Fibroblast of lung (primary cell): ENCODE results near the gene WWOX. TPM values are rescaled to one million over a fixed set of nuclear protein-coding genes. Genes with fewer than 3 reads are reported as not detected.

Source experiments
- DNase-seq, 2 donors: peaks; one replicate each; pipeline versions ENCODE4 v3.0.0 to v3.0.0-alpha.2; 2010; ENCODE audit warnings: low read depth in 2 of 2
- H2AFZ ChIP-seq: 2 replicates; pipeline ENCODE4 v1.5.1; 2012; ENCODE audit warnings: low read length, control low read depth, inconsistent platforms
- H3K27ac ChIP-seq: 2 replicates; pipeline ENCODE4 v1.5.1; 2011; ENCODE audit warnings: low read length, control low read depth; ENCODE audit not compliant: insufficient read depth
- H3K27me3 ChIP-seq: 2 replicates; pipeline ENCODE4 v1.5.1; 2011; ENCODE audit warnings: mild to moderate bottlenecking, low read length; ENCODE audit not compliant: control insufficient read depth, insufficient read depth
- H3K36me3 ChIP-seq: 2 replicates; pipeline ENCODE4 v1.5.1; 2011; ENCODE audit warnings: low read length; ENCODE audit not compliant: control insufficient read depth, insufficient read depth
- H3K4me1 ChIP-seq: 2 replicates; pipeline ENCODE4 v1.5.1; 2011; ENCODE audit warnings: low read length; ENCODE audit not compliant: control insufficient read depth, insufficient read depth; ENCODE audit errors: extremely low read depth
- H3K4me2 ChIP-seq: 2 replicates; pipeline ENCODE4 v1.5.1; 2011; ENCODE audit warnings: low read length, control low read depth; ENCODE audit not compliant: insufficient read depth; ENCODE audit errors: extremely low read depth
- H3K4me3 ChIP-seq, 4 experiments: fragments of 200-600 bp in 1 of 4; sonication (generic) in 1 of 4; replicated peaks in 1 of 4; 2 replicates each; pipeline ENCODE4 v1.5.1; 2011 to 2016; ENCODE audit warnings: low read length in 4 of 4, low read depth in 3 of 4, mild to moderate bottlenecking in 3 of 4, control low read depth in 2 of 4, inconsistent platforms in 1 of 4, mixed read lengths in 1 of 4; ENCODE audit not compliant: insufficient read depth in 1 of 4; ENCODE audit errors: control extremely low read depth in 1 of 4
- H3K79me2 ChIP-seq: 2 replicates; pipeline ENCODE4 v1.5.1; 2012; ENCODE audit warnings: mild to moderate bottlenecking, low read length, inconsistent platforms; ENCODE audit not compliant: control insufficient read depth, insufficient read depth
- H3K9ac ChIP-seq: 2 replicates; pipeline ENCODE4 v1.5.1; 2011; ENCODE audit warnings: mild to moderate bottlenecking, low read length, control low read depth; ENCODE audit not compliant: insufficient read depth
- H3K9me3 ChIP-seq: 2 replicates; pipeline ENCODE4 v1.5.1; 2012; ENCODE audit warnings: low read depth, low read length; ENCODE audit not compliant: control insufficient read depth, insufficient read depth
- H4K20me1 ChIP-seq: 2 replicates; pipeline ENCODE4 v1.5.1; 2011; ENCODE audit warnings: low read length; ENCODE audit not compliant: control insufficient read depth, insufficient read depth; ENCODE audit errors: extremely low read depth
- CTCF ChIP-seq, 2 donors: IDR thresholded peaks in 1 of 2; conservative IDR thresholded peaks in 1 of 2; 1 replicate in 1 of 2; 2 replicates in 1 of 2; pipeline ENCODE4 v1.5.1; 2011 to 2012; ENCODE audit warnings: low read length in 2 of 2, control low read depth in 1 of 2, inconsistent platforms in 1 of 2, low read depth in 1 of 2, mild to moderate bottlenecking in 1 of 2
- EZH2 ChIP-seq: IDR thresholded peaks from 2 replicates; pipeline ENCODE4 v1.5.1; 2012; ENCODE audit warnings: low read length, control low read depth, mild to moderate bottlenecking; ENCODE audit errors: missing control alignments
- polyA plus RNA-seq, 2 donors: library from polyadenylated mRNA; depleted of rRNA in 1 of 2; stranded (reverse) in 1 of 2; unstranded in 1 of 2; fragments of >200 nt; gene quantifications; 2 replicates each; pipeline ENCODE4 v1.2.1, GENCODE V29; 2011 to 2012; ENCODE audit warnings: missing spikeins in 1 of 2
- total RNA-seq: library from RNA; depleted of rRNA; stranded (reverse); fragments of >200 nt; gene quantifications from 2 replicates; pipeline ENCODE4 v1.2.1, GENCODE V29; 2014

WWOX gene
- total and polyA plus RNA-seq, 2 donors (not counting 1 experiment from before 2014, with no cell fraction given), result 5.6 to 16.3 TPM

GRCh38 chr16:78520470-78520869 lies 421.0 kb downstream of the WWOX start:
- Histone ChIP-seq H3K4me2 (no peak overlapping the region), H3K9ac (no peak overlapping the region), H3K9me3 (no peaks in the 10 kb centered on the region), H3K36me3 (no peaks in the 10 kb centered on the region), H3K79me2 (no peaks in the 10 kb centered on the region), H3K4me3 (no peak overlapping the region), H4K20me1 (no peaks in the 10 kb centered on the region), H2AFZ (no peak overlapping the region), H3K4me1 (no peaks in the 10 kb centered on the region), H3K27me3 (no peaks in the 10 kb centered on the region), H3K27ac (no peak overlapping the region)
- no peak for TF ChIP-seq CTCF (conservative IDR thresholded peaks at IDR 0.05 in 1 of 2, IDR thresholded peaks at IDR 0.05 in 1 of 2; ENCODE audit: low read depth in 1 of 2, low read length in 2 of 2)
- no peak for TF ChIP-seq EZH2
- DNase-seq, result no peak

GRCh38 chr16:78522327-78522726 lies 422.9 kb downstream of the WWOX start:
- H3K4me1 ChIP-seq, result no peaks in the 10 kb centered on the region
- DNase-seq, result no peak
- H3K36me3 ChIP-seq, result no peaks in the 10 kb centered on the region
- no peak overlapping the region for H3K4me3 ChIP-seq
- no peak for TF ChIP-seq EZH2
- TF ChIP-seq CTCF (conservative IDR thresholded peaks at IDR 0.05 in 1 of 2, IDR thresholded peaks at IDR 0.05 in 1 of 2; ENCODE audit: low read depth in 1 of 2, low read length in 2 of 2), result no peak
- H2AFZ ChIP-seq, result no peak overlapping the region
- no peak overlapping the region for H3K27ac ChIP-seq
- no peaks in the 10 kb centered on the region for H4K20me1 ChIP-seq
- no peak overlapping the region for H3K4me2 ChIP-seq
- H3K27me3 ChIP-seq, result no peaks in the 10 kb centered on the region
- no peaks in the 10 kb centered on the region for H3K79me2 ChIP-seq
- no peaks in the 10 kb centered on the region for H3K9me3 ChIP-seq
- no peak overlapping the region for H3K9ac ChIP-seq

- H3K4me3 ChIP-seq, result no peak overlapping the region
- H3K9me3 ChIP-seq, result no peaks in the 10 kb centered on the region
- H3K4me2 ChIP-seq, result no peak overlapping the region
- no peak overlapping the region for H3K9ac ChIP-seq
- no peaks in the 10 kb centered on the region for H3K36me3 ChIP-seq
- TF ChIP-seq CTCF (conservative IDR thresholded peaks at IDR 0.05 in 1 of 2, IDR thresholded peaks at IDR 0.05 in 1 of 2; ENCODE audit: low read depth in 1 of 2, low read length in 2 of 2) (no peak), EZH2 (no peak)
- H3K4me1 ChIP-seq, result no peaks in the 10 kb centered on the region
- H4K20me1 ChIP-seq, result no peaks in the 10 kb centered on the region
- no peaks in the 10 kb centered on the region for H3K79me2 ChIP-seq
- no peak for DNase-seq
- no peak overlapping the region for H3K27ac ChIP-seq
- H2AFZ ChIP-seq, result no peak overlapping the region
- no peaks in the 10 kb centered on the region for H3K27me3 ChIP-seq
Observed at GRCh38 chr16:78523212-78523985, 423.9 kb downstream of the WWOX start.
